NCI-H2029 treated with DMSO at 0.1 percent for 48 hours (cell line): ENCODE measurements around the gene ZNF134.

Source experiments
- DNase-seq: peaks from one replicate; lab custom pipeline; 2025; lab: John Stamatoyannopoulos, UW

ZNF134 gene

DNA sequence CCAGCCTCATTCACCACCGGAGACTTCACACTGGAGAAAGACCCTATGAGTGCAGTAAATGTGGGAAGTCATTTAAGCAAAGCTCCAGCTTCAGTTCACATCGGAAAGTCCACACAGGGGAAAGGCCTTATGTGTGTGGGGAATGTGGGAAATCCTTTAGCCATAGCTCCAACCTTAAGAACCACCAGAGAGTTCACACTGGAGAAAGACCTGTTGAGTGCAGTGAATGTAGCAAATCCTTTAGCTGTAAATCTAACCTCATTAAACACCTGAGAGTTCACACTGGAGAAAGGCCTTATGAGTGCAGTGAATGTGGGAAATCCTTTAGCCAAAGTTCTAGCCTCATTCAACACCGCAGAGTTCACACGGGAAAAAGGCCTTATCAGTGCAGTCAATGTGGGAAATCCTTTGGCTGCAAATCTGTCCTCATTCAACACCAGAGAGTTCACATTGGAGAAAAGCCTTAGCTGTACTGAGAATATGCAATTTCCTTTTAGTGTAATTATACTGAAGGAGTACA, 27.7 kb downstream of the ZNF134 start:
- DNase-seq = no peak

DNA sequence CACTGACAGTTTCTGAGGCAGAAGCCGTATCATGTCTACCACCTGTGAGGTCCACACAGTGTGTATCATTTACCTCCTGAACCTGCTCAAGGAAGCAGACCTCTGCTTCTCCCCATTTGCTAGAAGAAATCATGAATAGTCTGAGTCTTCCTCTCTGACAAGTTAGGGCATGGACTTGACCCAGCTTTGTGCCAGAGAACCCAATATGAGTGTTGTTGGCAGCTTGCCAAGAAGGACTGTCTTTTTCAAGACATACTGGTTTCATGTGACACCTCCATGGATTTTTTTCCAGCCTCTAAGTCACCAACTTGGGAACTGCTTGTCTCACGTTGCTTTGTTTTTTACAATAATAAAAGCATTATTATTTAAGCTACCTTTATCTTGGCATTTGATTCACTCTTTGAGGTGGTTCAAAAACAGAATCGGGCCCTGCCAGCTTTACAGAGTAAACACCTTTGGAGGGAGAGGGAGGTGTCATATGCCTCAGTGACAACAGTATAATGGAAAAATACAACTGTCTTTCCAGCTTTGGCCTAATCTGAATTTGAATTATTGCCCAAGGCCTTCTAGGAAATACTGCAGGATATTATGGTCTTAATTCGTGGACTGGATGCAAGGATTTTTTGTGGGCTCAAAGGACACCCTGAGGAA, 28.5 kb downstream of the ZNF134 start:
- DNase-seq = no peak

DNA sequence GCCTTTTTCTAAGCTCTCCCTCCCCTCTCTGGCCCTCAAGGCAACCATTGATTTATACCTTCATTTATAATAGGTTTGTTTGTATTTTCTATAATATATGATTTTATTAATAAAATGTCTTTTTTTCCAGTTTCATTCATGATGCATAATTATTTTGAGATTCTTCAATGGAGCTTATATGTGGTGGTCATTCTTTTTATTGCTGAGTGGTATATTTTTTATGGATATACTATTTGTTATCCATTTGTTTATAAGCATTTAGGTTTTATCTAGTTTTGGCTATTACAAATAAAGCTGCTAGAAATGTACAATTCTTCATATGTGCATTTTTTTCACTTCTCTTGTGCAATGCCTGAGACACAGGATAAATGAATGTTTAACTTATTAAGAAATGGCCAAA, 29.7 kb downstream of the ZNF134 start:
- DNase-seq = no peak

DNA sequence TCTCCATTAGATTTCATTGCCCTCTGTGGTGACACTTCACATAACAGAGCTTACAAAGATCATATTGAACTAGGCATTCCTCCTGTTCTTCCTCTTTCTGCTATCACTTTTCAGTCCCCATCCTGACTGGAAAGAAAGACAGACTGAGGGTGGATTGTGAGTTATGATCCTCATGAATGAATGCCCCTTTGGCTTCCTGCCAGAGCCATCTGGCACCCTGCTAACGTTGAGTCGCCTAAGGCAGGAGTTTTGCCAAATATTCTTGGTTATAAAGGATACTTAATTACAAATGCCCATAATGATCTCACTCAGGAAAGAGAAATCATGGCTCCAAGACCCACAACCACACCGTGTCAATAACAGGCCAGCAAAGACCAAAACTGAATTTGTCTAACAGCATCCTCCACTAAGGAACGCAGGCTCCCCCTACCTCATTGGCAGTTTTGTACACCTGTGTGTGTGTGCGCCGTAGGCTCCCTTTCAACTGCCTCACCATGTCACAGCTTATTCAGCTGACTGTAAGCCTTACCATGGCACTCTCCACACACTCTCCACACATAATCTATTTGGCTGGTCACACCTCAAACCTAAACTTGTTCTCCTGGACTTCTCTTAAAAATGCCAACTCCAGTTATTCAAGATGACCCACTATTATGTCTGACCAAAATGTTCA, 34.4 kb downstream of the ZNF134 start:
- DNase-seq = no peak

DNA sequence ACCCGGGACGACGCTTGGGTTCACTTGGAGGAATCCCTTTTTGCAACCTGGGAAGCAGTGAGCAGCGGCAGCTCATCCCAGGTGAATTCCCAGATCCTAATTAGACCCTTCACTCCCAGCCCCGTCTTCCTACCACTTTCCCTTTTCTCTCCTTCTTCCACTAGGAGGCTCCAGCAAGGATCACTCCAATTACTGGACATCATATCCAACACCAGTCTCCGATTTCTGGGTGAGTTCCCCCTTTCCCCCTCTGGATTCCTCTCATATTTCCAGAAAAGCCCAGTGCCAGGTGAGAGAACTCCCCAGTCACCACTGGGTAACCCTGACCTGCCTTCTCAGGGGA, 37.6 kb downstream of the ZNF134 start:
- DNase-seq = no peak

DNA sequence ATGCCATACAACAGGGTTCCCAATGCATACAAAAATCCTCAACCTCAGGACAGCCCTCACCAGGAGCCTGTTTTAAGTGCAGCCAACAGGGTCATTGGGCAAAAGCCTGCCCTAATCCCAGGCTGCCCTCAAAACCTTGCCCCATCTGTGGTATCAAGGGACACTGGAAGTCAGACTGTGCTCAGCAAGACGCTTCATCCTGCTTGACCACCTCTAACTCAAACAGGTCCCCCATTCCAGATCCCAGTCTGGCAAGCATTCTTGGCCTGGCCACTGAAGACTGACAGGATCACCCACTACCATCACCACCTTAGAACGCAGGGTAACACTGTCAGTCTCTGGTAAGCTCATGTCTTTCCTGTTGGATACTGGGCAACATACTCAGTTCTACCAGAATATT, 39.6 kb downstream of the ZNF134 start:
- DNase-seq = no peak

DNA sequence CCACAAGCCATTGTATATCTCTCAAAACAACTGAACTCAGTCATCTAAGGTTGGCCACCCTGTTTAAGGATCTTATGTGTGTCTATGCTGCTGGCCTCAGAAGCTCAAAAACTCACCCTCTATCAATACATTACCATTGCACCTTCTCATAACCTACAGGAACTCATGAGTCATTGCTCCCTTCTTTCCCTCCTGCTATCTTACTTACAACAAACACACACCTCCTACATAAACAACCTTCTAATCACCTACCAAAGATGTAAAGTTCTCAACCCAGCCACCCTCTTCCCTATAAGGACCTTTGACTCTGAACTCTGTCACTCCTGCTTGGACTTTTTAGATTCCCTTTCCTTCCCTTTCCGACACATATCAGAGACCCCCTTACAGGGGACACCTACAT, 41.4 kb downstream of the ZNF134 start:
- no peak for DNase-seq

DNA sequence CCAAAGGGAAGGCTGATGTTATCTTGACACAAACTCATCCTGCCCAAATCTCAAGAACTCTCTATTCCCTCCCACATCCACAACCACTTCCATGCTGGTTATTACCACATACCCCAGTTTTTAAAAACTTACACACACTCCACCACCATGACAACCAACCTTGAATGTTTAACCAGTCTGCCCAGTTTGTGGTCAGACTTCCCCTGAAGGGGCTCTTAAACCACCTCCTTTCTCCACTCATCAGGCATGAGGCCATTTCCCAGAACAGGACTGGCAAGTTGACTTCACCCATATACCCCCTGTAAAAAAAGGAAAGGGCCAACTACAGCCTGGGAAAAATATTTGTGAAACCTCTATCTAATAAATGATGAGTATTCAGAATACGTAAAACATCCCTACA, 42.3 kb downstream of the ZNF134 start:
- no peak for DNase-seq

DNA sequence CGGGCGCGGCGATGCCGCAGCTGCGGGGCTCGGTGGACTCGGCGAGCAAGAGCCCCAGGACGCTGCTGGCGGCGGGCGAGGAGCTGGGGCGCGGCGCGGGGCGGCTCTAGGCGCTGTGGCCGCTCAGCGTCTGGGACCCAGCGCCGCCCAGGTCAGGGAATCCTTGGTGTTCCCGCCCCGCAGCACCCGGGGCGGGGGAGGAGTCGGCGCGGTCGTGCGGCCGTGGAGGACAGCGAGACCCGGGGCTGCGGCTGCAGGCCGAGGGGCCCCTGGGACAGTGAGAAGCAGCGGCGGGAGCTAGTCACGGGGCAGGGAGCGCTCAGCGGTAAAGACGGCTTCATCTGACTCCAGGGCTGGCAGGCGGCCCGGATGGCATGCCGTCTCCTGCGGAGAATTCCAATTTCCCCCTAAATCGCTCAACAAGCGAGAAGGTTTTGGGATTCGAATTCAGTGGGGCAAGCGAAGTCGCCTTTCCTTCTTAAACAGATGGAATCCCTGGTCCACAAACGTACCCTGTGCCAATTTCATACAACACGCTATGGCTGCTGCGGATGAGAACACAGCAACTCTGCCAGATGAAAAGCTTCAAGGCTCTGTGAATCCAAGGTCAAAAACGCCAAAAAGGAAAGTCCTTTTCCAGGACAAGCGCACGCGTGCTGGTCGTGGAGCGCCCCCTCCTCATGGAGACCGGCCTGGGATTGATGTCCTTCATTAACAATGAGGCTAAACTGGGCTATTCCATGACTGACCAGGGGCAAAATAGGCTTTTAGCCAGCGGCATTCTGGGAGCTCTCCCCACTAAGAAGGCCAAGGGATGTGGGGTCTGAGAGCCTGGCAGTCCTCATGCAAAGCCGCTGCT, 50.5 kb downstream of the ZNF134 start:
- DNase-seq = no peak

DNA sequence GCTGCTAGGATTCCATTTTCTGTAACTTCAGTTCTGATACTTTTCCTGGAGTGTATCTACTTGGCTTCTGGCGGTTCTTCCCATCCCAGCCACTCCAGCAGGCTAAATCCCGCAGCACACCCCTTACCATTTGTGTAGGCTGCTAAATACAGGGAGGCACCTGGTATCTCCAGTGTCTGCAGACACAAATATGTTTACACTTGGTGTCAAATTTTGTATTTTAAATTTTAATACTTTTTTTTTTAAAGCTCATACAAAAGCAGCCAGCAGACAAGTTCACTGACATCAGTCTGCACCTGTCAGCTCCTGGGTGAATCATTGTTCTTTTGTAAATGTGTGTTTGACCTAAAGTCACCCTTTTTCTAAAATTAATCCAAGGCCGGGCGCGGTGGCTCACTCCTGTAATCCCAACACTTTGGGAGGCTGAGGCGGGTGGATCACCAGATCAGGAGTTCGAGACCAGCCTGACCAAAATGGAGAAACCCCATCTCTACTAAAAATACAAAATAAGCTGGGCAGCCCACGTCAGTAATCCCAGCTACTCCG, 51.3 kb downstream of the ZNF134 start:
- DNase-seq = no peak

DNA sequence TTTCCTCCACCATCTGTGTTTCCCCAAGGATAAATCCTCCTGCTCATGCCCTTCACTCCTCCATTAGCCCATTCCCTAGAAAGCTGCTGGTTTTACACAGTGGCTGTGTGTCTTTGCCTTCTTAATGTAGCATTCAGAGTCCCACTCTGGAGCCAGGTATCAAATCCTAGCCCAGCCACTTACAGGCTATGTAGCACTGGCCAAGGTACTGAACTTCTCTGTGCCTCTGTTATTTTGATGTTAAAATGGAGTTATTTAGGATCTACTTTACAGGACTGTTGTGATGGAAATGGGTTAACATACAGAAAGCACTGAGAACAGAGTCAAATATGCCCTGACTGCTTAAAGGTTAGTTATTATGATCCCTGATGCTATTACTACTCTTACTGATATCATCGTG, 53.2 kb downstream of the ZNF134 start:
- no peak for DNase-seq

DNA sequence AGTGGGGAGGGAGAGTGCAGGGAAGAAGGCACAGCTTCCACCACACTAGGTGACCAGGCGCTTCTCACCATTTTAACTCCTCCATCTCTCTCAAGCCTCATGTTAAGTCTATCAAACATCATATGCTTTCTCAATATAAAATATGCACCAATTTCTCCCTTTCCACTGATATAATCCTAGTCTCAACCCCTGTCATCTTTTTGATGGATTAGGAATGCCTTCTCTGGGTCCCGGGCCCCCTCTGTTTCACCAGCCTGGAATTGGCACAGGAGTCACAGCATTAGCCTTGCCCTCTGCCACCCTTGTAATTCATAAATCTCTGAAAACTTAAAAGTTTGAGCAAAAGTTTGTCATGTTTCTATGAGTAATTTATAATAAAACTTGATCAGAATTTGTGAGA, 54.6 kb downstream of the ZNF134 start, which contains the start of gene ZSCAN4:
TSS of gene ZSCAN4 (plus strand) at position 301 of the 400 bp plus-strand sequence. CDS start 7,211 bp downstream, outside the sequence.
- DNase-seq = no peak

DNA sequence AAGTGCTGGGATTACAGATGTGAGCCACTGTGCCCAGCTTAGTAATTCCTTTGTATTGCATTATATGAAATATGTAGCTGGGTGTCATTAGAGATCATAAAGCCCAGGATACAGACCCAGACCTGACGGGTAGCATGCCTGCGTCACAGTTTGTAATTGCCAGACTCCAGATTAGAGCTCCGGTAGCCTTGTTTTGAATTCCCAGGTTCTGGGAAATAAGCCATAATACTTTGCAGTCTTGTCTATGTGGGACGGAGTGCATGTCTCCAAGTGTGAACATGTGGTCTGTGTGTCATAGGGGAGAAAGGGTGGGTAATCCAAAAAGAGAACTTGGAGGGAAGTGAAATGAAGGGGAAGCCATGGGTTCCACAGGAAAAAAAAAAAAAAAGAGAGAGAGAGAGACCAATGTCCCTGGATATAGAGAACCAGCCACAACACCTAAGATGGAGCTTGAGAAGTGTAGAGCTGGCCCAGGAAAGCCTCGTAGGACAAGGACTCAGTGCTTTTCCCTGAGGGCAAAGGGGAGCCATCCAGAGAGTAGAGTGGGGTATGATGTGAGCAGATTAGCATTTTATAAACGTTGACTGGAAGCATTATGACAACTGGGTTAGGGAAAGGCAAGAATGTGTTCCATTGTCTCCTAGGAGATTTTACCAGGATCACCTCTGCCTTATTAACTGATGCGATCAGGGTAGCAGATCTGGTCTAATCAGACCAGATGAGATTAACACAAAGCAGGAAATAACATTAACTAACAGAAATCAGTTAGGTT, 57.3 kb downstream of the ZNF134 start:
- no peak for DNase-seq

DNA sequence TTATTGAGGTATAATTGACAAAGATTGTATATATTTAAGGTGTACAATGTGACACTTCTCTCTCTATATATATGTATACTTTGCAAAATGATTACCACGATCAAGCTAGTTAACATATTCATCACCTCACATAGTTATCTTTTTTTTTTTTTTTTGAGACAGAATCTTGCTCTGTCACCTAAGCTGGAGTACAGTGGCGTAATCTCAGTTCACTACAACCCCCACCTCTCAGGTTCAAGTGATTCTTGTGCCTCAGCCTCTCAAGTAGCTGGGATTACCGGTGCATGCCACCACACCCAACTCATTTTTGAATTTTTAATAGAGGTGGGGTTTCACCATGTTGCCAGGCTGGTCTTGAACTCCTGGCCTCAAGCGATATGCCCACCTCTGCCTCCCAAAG, 58.4 kb downstream of the ZNF134 start:
- no peak for DNase-seq
